Activated effector memory CD4-positive, alpha-beta T cell treated with anti-CD3 and anti-CD28 coated beads, Interleukin-2, amount 50 U/mL, for 16 hours (primary cell): ENCODE measurements around the gene LRRC61.
"Not testable (repeated sequence)": the region's sequence is repeated elsewhere in the genome, so short reads cannot be mapped to it uniquely, and the experiment has no call there.

ENCODE experiments used
- DNase-seq: peaks from one replicate; pipeline ENCODE4 v3.0.0-alpha.2; 2020

Gene LRRC61, protein sequence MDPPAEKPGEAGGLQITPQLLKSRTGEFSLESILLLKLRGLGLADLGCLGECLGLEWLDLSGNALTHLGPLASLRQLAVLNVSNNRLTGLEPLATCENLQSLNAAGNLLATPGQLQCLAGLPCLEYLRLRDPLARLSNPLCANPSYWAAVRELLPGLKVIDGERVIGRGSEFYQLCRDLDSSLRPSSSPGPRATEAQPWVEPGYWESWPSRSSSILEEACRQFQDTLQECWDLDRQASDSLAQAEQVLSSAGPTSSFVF

DNA sequence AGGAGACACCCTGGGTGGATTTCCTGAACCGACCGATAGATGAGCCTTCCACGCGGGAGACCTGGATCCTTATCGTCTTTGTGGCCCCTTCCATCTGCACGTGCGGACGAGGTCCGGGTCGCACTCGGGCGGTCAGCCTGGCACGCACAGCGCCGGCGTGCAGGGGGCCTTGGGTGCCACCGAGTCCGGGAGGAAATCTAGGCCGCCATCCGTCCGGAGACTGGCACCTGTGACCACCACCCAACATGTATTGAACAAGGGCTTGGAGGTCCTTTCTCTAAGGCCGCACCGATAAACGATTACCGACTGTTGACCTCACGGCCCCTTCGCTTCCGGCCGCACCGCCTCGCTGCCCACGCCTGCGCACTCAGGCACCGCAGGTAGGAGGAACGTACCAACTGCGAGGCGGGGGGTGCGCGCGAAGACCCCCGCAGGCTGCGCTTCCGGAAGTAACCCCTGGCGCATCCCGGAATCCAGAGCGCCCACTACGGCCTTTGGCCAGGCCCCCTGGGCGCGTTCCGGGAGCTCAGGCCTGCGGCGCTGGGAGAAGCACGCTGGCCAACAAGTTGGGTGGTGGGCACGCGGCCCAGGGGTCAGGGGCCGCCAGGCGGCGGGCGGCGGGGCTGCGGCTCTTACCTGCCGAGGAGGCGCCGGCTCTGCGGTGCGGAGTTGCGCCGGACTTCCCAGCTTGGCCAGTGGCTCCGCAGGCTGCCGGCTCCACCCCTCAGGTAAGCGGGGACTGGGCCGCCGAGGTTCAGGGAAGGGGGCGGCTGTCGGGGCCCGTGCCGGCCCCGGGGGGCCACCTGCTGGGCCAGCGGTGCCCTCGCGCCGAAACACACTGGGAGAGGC, at the start of gene LRRC61, which contains the start of gene ACTR3C:
Gene LRRC61 (plus strand): TSS at position 523 of the 849 bp plus-strand sequence. CDS start 13,507 bp downstream, outside the sequence.
Gene ACTR3C (minus strand): TSS at position 713 of the 849 bp plus-strand sequence. CDS start 28,249 bp downstream, outside the sequence.
- DNase-seq, result peak; percentile 86

DNA sequence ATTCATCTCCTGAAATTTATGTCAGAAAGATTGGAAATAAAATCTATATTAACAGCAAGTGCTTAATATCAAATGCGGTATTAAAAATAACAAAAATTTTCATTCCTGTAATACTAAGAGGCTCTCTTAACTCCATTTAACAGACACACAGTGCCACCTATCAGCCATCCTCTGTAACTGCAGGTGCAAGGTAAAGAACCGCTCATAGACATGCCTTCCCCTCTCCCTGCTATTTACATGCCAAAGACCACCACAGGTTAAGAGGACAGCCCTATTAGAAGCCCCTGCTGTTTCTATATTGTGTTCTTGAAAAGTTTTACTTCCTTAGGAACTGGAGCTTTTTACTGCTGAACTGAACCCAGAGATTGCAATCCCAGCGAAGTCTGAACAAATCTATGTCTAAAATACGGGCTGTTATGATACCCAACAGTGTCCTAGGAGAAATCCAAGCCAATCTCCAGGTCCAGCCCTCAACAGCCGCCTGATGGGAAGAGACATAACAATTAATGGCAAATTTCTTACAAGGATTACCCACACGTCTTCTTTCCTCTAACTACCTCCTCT, 46.9 kb upstream of the LRRC61 start:
- DNase-seq, result peak; percentile 67

- DNase-seq, result not testable (repeated sequence)
Observed at GRCh38 chr7:150278383-150278782, 44.8 kb upstream of the LRRC61 start.

DNA sequence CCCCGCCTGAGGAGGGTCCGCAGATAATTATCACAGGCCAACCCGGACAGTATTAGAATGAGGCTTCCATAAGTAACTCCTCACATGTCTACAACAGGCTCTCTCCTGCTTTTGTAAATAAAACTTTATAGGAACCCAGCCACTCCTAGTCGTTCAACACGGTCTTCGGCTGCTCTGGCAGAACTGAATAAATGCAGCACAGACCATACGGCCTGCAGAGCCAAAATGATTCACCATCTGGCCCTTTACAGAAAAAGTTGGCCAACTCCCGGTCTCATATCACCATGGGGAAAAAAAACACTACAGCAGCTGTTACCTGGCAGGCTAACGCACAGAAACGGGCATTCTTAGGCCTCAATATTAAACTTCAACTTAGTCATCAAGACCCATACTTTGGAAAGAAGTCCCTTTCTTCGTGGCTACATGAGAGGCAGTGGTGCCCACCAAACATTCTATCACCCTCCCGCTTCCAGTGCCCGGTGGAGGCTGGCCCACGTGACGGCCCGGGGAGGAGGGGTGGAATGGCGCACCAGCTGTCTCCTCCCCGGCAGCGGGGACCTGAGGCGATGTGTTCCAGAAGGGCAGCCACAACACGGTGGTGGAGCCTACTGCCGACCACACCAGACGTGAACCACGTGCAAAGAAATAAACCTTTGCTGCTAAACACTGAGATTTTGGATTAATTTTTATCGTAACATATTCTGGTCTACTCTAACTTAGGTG, 41.3 kb upstream of the LRRC61 start:
- DNase-seq, result not testable (repeated sequence)

GRCh38 chr7:150283111-150283510, 40.0 kb upstream of the LRRC61 start:
- DNase-seq, result not testable (repeated sequence)

- not testable (repeated sequence) for DNase-seq
Observed at GRCh38 chr7:150283608-150284007, 39.5 kb upstream of the LRRC61 start.

- peak; percentile 66 for DNase-seq
Observed at GRCh38 chr7:150285849-150286754, 37.1 kb upstream of the LRRC61 start.

DNA sequence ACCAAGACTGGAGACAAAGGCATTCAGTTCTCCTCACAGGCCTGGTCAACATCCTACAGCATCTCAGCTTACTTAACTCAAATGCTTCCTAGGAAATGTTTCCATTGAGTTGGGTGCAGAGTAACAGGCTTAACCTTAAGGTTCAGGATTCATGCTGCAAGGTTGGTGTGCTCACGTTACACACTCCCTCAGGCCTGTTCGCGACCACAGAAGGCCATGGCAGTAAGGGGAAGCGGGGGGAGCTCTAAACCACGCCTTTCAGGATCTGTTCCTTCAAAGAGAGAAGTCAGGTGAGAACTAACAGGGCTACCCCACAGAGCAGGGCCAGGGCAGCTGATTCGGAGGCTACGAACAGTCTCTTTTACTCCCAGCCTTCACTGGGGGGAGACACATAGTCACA, 35.3 kb upstream of the LRRC61 start:
- not testable (repeated sequence) for DNase-seq

DNA sequence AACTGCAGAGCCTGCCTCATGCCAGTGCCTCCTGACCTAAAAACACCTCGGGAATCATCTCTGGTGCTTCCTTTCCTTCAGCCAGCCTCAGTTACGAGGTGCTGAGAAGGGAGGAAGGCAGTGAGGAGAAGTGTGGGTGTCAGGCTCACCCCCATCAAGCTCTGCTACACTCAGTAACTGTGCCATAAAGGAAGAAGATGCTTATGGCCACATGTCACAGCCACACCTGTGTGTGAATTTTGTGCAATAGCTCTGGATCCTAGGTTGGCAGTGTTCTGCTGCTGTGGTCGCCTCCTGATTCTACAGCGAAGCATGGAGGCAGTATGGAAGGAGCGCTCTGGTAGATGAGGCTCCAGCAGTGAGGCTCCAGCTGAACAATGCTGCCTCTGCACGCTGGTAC, 34.3 kb upstream of the LRRC61 start:
- DNase-seq, result not testable (repeated sequence)

GRCh38 chr7:150290317-150290716, 32.8 kb upstream of the LRRC61 start:
- DNase-seq, result not testable (repeated sequence)

- not testable (repeated sequence) for DNase-seq
Observed at GRCh38 chr7:150295027-150295426, 28.1 kb upstream of the LRRC61 start.

DNA sequence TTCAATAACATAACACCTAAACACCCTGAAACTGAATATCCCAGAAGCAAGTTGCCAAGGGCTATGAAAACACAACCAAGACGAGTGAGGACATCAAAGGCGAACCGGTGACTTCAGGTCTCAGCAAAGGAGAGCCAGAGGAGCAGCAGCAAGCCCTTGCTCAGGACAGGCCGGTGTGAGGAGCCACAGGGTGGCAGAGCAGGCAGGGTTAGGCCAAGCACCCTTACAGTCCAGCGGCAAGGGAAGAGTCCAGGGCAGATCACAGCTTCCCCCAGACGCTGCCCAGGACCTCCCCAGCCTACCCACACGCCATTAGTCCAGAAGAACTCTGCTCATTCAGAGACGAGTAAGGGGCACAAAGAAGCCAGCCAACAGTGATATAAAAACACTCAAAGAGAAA, 27.5 kb upstream of the LRRC61 start:
- DNase-seq, result not testable (repeated sequence)

DNA sequence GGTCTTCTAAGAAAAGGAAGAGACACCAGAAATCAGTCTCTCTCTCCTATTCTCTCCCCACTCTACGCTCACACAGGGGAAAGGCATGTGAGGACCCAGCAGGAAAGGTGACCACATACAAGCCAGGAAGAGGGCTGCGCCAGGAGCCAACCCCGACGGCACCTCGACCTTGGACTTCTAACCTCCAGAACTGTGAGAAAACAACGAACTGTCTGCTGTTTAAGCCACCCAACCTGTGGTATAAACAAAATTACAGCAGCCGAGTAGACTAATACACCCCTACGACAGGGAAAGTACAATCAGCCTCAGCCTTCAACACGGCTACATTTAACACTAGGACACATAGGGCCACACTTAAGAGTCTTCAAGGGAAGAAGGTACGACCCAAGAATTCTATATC, 26.4 kb upstream of the LRRC61 start:
- not testable (repeated sequence) for DNase-seq

- not testable (repeated sequence) for DNase-seq
Observed at GRCh38 chr7:150297978-150298377, 25.2 kb upstream of the LRRC61 start.

GRCh38 chr7:150302908-150303310, 20.2 kb upstream of the LRRC61 start:
- not testable (repeated sequence) for DNase-seq

DNA sequence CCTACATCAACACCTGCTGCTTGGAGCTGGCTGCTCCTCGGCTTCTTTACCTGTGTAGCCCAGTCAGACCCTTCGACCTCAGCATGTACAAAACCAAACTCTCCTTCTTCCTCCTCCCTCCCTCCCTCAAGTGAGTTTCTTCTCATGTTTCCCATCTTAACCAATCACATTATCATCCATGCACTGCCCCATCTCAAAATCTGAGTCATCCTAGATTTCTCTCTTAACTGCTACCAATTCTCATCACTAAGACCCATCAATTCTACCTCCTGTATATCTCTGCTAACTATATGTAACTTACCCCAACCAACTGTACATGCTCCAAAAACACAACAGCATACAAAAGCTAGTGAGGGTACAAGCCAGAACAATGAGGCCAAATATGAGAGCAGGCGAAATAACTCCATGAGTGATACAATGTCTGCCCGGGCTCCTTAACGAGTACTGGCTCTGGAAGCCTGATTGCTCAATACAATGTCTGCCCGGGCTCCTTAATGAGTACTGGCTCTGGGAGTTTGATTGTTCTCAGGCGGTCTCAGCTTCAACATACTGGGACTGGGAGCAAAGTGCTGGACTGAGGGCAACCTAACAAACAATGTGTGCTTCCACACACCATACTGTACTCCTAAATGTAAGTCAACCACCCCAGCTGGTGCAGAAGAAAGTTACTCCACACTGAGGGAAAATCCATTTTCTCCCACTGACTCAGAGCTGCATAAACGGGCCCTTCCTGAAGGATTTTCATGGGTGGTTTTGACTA, 18.5 kb upstream of the LRRC61 start:
- DNase-seq, result not testable (repeated sequence)

DNA sequence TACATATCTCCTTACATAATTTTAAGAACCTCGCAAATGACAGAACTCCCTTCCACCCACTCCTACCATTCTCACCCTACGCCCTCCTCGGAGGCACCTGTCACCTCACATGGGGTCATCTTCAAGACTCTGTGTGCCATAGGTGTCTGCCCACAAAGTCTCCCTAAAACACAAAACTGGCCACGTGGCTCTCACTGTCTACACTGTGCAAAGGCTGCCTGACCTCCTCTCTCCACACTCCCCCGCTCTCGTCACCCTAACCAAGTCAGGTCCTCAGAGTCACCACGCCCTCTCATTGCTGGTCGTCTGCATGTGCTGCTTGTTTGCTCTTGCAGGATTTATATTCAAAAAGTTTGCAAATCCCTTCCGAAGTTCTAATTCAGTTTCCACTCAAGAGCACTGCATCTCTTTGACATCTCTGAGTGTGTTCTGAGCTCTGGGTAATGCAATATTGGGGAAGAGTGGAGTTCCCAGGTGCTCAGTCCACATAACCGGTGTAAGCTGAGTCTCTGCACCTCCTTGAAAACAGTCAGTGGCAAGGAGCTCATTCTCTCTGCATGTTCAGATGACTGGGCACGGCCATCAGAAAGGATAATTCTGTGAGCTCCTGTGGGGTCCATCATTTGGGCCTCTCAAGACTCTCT, 17.8 kb upstream of the LRRC61 start:
- not testable (repeated sequence) for DNase-seq

DNA sequence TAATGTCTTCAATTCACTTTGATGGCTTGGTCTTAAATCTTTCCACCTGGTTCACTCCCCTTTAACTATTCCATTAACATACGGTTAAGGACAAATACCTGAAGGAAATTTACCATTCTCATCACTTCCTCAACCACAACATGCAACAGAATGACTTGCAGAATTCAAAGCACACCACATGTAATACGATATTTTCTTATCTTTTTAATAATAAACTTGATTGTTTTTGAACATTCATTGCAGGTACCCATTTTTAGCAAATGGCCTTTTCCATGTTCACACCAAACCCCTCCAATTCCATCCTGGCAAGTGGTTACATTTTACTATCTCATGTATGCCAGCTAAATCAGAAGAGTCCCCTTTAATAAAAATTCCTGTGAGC, 17.3 kb upstream of the LRRC61 start:
- DNase-seq, result not testable (repeated sequence)

DNA sequence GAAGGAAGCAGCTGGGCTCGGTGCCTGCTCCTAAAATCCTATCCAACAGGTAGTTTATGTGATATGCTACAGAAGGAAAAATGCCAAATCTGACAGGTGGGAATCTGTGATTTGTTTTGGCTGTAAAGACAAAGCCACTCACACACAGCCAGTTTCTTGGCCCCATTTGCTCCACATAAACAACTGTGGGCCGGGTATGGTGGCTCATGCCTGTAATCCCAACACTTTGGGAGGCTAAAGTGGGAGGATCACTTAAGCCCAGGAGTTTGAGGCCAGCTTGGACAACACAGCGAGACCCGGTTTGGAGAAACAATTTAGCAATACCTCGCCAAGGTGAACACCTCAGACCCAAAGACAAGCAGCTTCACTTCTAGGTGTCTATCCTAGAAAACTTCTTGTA, 16.8 kb upstream of the LRRC61 start:
- not testable (repeated sequence) for DNase-seq

- no peak for DNase-seq
Observed at GRCh38 chr7:150307129-150307528, 16.0 kb upstream of the LRRC61 start.
